Heart left ventricle (tissue), 13 donors: ENCODE results near the gene TIGD6.

Experiments
- CTCF ChIP-seq, 12 donors: fragments of 200-600 bp; sonication (generic) in 4 of 12; IDR thresholded peaks; one replicate each; pipeline versions ENCODE4 v1.5.0 to v1.8.0; 2018 to 2022; ENCODE audit warnings: antibody characterized with exemption in 12 of 12, mild to moderate bottlenecking in 5 of 12
- POLR2A ChIP-seq, 2 donors: fragments of 450-650 bp; IDR thresholded peaks; one replicate each; pipeline ENCODE4 v1.6.1; 2017; ENCODE audit warnings: antibody characterized with exemption in 2 of 2, mild to moderate bottlenecking in 2 of 2, moderate library complexity in 2 of 2
- donor health status: ischemic (EF 13 %, LVEDD 7.1; RV severe dilation, severe dysfunction).
- donor health status: DM: no; HTN: yes; CAD: no.
- donor health status: DM: no; HTN: no; CAD: no.
- donor health status: ischemic (EF 25% LVEDD 6.9; RV normal size, moderate dysfunction).
- donor health status: ischemic (EF 25% LVEDD 5.7; RV mildly dilated, moderate dysfunction).
- donor health status: ischemic (EF 35%, LVEDD 5.7; RV mildly dilated, moderate dysfunction).
- donor health status: nonischemic (EF 11% LVEDD 7.7; RV severe dilation, severe dysfunction).
- donor health status: DM: yes; HTN: yes; CAD: no.
- donor health status: PGD.
- donor health status: ischemic (EF 29% LVEDD 5.4; RV normal size, mild dysfunction).
- donor health status: nonischemic (EF 23%, LVEDD 6.1; RV moderate dilation, normal function).

- no peak for TF ChIP-seq POLR2A (IDR thresholded peaks at IDR 0.05)
- no peak for TF ChIP-seq CTCF (IDR thresholded peaks at IDR 0.05)
Observed at GRCh38 chr5:150045549-150045948, 45.1 kb upstream of the TIGD6 start.
